ENCODE measurements around the gene PNPLA1.

The PNPLA1 gene

GRCh38 chr6:36263390-36264000 is 6.4 kb upstream of the PNPLA1 start:
- no peak for TF ChIP-seq CTCF (IDR thresholded peaks at IDR 0.05; ENCODE audit: low read length, missing control alignments)
- no peak for DNase-seq (ENCODE audit: low read depth)
- no peak overlapping the region for H3K4me3 ChIP-seq (replicated peaks; ENCODE audit: low read depth, low read length)

GRCh38 chr6:36265744-36266143 is 4.1 kb upstream of the PNPLA1 start:
- H3K4me3 ChIP-seq (replicated peaks; ENCODE audit: low read depth, low read length) = no peak overlapping the region
- TF ChIP-seq CTCF (IDR thresholded peaks at IDR 0.05; ENCODE audit: low read length, missing control alignments) = no peak
- no peak for DNase-seq (ENCODE audit: low read depth)

- TF ChIP-seq CTCF (IDR thresholded peaks at IDR 0.05; ENCODE audit: low read length, missing control alignments) = no peak
- no peak for DNase-seq (ENCODE audit: low read depth)
- no peak overlapping the region for H3K4me3 ChIP-seq (replicated peaks; ENCODE audit: low read depth, low read length)
Measured at GRCh38 chr6:36266913-36267644, 2.8 kb upstream of the PNPLA1 start.

- no peak for TF ChIP-seq CTCF (IDR thresholded peaks at IDR 0.05; ENCODE audit: low read length, missing control alignments)
Measured at GRCh38 chr6:36267731-36268477, 2.0 kb upstream of the PNPLA1 start.

GRCh38 chr6:36268478-36269275 is 1.2 kb upstream of the PNPLA1 start:
- DNase-seq (ENCODE audit: low read depth) = peak; percentile 44
- no peak overlapping the region for H3K4me3 ChIP-seq (replicated peaks; ENCODE audit: low read depth, low read length)
- TF ChIP-seq CTCF (IDR thresholded peaks at IDR 0.05; ENCODE audit: low read length, missing control alignments) = no peak

More at GRCh38 chr6:36267731-36268477, 2.0 kb upstream of the PNPLA1 start:
- no peak for DNase-seq (ENCODE audit: low read depth)
- no peak overlapping the region for H3K4me3 ChIP-seq (replicated peaks; ENCODE audit: low read depth, low read length)

- TF ChIP-seq CTCF (IDR thresholded peaks at IDR 0.05; ENCODE audit: low read length, missing control alignments) = no peak
- no peak overlapping the region for H3K4me3 ChIP-seq (replicated peaks; ENCODE audit: low read depth, low read length)
- no peak for DNase-seq (ENCODE audit: low read depth)
Measured at GRCh38 chr6:36272234-36272633, 2.4 kb downstream of the PNPLA1 start.
